A673 (cell line): ENCODE results near the gene MRGPRX1. TPM values are rescaled to one million over a fixed set of nuclear protein-coding genes. Genes with fewer than 3 reads are reported as not detected.

Experiments used
- BruUV-seq: library from RNA; stranded (reverse); fragments of 400-500 nt; replicated peaks from 2 replicates; lab custom pipeline; 2021; lab: Mats Ljungman, UMichigan
- CTCF ChIA-PET: fragments of 300-600 bp; sonication (Branson Sonifier 250); formaldehyde crosslinking; loops from one replicate; lab custom pipeline; 2022; ENCODE audit warnings: antibody characterized with exemption; lab: Charles Lee
- POLR2A ChIA-PET: fragments of 300-600 bp; sonication (Branson Sonifier 250); formaldehyde crosslinking; loops from one replicate; lab custom pipeline; 2022; ENCODE audit warnings: antibody characterized with exemption; ENCODE audit not compliant: low non-redundant PET; lab: Charles Lee
- DNase-seq: peaks from one replicate; pipeline ENCODE4 v3.0.0-alpha.2; 2015; ENCODE audit warnings: low spot score
- H3K27ac ChIP-seq: fragments of 200-600 bp; sonication (generic); 2 replicates; pipeline ENCODE4 v1.5.1; 2016; ENCODE audit warnings: mixed run types, low read depth, mild to moderate bottlenecking, mixed read lengths, antibody characterized with exemption, low read length; ENCODE audit not compliant: poor library complexity, severe bottlenecking
- H3K27me3 ChIP-seq: fragments of 200-600 bp; sonication (generic); replicated peaks from 2 replicates; pipeline ENCODE4 v1.6.1; 2017; ENCODE audit warnings: mixed run types, low read depth, mild to moderate bottlenecking, mixed read lengths, antibody characterized with exemption, low read length; ENCODE audit not compliant: insufficient read depth, poor library complexity
- H3K36me3 ChIP-seq: fragments of 200-600 bp; sonication (generic); 2 replicates; pipeline ENCODE4 v1.6.1; 2016; ENCODE audit warnings: mixed run types, mild to moderate bottlenecking, mixed read lengths, antibody characterized with exemption, low read length; ENCODE audit not compliant: insufficient read depth, poor library complexity, severe bottlenecking
- H3K4me1 ChIP-seq: fragments of 200-600 bp; sonication (generic); 2 replicates; pipeline ENCODE4 v1.6.1; 2017; ENCODE audit warnings: mixed run types, mild to moderate bottlenecking, mixed read lengths, antibody characterized with exemption, low read length; ENCODE audit not compliant: insufficient read depth, poor library complexity, severe bottlenecking
- H3K4me3 ChIP-seq: fragments of 200-600 bp; sonication (generic); 2 replicates; pipeline ENCODE4 v1.5.1; 2016; ENCODE audit warnings: low read depth, mixed run types, mild to moderate bottlenecking, mixed read lengths, low read length; ENCODE audit not compliant: poor library complexity, severe bottlenecking
- H3K9me3 ChIP-seq: fragments of 200-600 bp; sonication (generic); 2 replicates; pipeline ENCODE4 v1.6.1; 2016; ENCODE audit warnings: mixed run types, low read depth, mild to moderate bottlenecking, mixed read lengths, antibody characterized with exemption, low read length; ENCODE audit not compliant: poor library complexity, severe bottlenecking
- CTCF ChIP-seq: fragments of 300-800, 200-600 bp; sonication (generic); conservative IDR thresholded peaks from 2 replicates; pipeline ENCODE4 v1.5.1; 2017; ENCODE audit warnings: low read depth, mild to moderate bottlenecking, antibody characterized with exemption, low read length, moderate library complexity, mixed read lengths
- EZH2 ChIP-seq: fragments of 200-600 bp; sonication (generic); IDR thresholded peaks from 2 replicates; pipeline ENCODE4 v1.6.1; 2017; ENCODE audit warnings: borderline replicate concordance, low read depth, mild to moderate bottlenecking, mixed read lengths, antibody characterized with exemption, low read length; ENCODE audit not compliant: poor library complexity, severe bottlenecking
- intact Hi-C: fragments of 100-400 bp; cut with micrococcal nuclease; formaldehyde crosslinking; loops from one replicate; pipeline ENCODE4 v1.10.0; 2022; ENCODE audit not compliant: unreplicated experiment
- total RNA-seq: library from RNA; stranded (reverse); gene quantifications from 2 replicates; pipeline ENCODE4 v1.2.3, GENCODE V29; 2021

MRGPRX1 gene
- total RNA-seq, 1 experiment from 2014 or later: not detected

- Histone ChIP-seq H3K4me3 (no peak overlapping the region), H3K4me1 (no peaks in the 10 kb centered on the region), H3K27me3 (peaks cover 6% of the 10 kb centered on the region), H3K9me3 (no peaks in the 10 kb centered on the region), H3K36me3 (no peaks in the 10 kb centered on the region), H3K27ac (no peak overlapping the region)
- ChIA-PET POLR2A (no interaction called here), CTCF (no interaction called here)
- BruUV-seq: no TSS peak
- DNase-seq: no peak
- intact Hi-C loops: no loop called here
- TF ChIP-seq CTCF (no peak), EZH2 (no peak)
Measured at GRCh38 chr11:18890615-18891014, 48.6 kb downstream of the MRGPRX1 start.

Other genes with a start within 250 kb of the MRGPRX1 start
- gene TMEM86A, start 240.6 kb downstream of the MRGPRX1 start, total RNA-seq: 0.09 and 0.24 TPM in 2 replicates
- gene IGSF22, start 213.2 kb downstream of the MRGPRX1 start, total RNA-seq: not detected in 2 replicates
- 0.21 and 0.26 TPM in 2 replicates for gene PTPN5, start 147.6 kb downstream of the MRGPRX1 start, total RNA-seq
- not detected in 2 replicates for gene MRGPRX2, start 121.3 kb upstream of the MRGPRX1 start, total RNA-seq
- gene ZDHHC13, start 177.8 kb upstream of the MRGPRX1 start, total RNA-seq: 9.8 and 10.3 TPM in 2 replicates